H54 (cell line): ENCODE results near the gene GCKR.

Experiments
- DNase-seq: peaks from one replicate; pipeline ENCODE4 v3.0.0; 2011; ENCODE audit warnings: low spot score, mixed read lengths; ENCODE audit not compliant: insufficient read length
- FAIRE-seq: peaks from 3 replicates; lab custom pipeline; 2011; peaks lifted over from hg19 to GRCh38; lab: Jason Lieb, UNC
- POLR2A ChIP-seq: IDR thresholded peaks from 2 replicates; pipeline ENCODE4 v1.6.1; 2011; ENCODE audit warnings: low read depth, mild to moderate bottlenecking, low read length

GCKR gene

GRCh38 chr2:27496357-27497287 lies at the start of gene GCKR:
Gene GCKR (plus strand): TSS chr2:27496839. CDS start chr2:27496905, 66 bp downstream.
- no peak for TF ChIP-seq POLR2A
- no peak for FAIRE-seq
- DNase-seq = no peak

GRCh38 chr2:27448381-27448780 lies 48.3 kb upstream of the GCKR start:
- TF ChIP-seq POLR2A = no peak
- FAIRE-seq (no peak), DNase-seq (no peak)

GRCh38 chr2:27451095-27451494 lies 45.5 kb upstream of the GCKR start:
- TF ChIP-seq POLR2A = no peak
- FAIRE-seq = no peak

GRCh38 chr2:27453968-27454367 lies 42.7 kb upstream of the GCKR start:
- no peak for TF ChIP-seq POLR2A
- DNase-seq = no peak
- no peak for FAIRE-seq

More at GRCh38 chr2:27451095-27451494, 45.5 kb upstream of the GCKR start:
- DNase-seq = no peak

GRCh38 chr2:27461118-27461517 lies 35.5 kb upstream of the GCKR start:
- FAIRE-seq (no peak), DNase-seq (no peak)
- no peak for TF ChIP-seq POLR2A

- FAIRE-seq = no peak
- TF ChIP-seq POLR2A = no peak
Observed at GRCh38 chr2:27464443-27464842, 32.2 kb upstream of the GCKR start.

GRCh38 chr2:27471961-27472360 lies 24.7 kb upstream of the GCKR start:
- no peak for FAIRE-seq
- DNase-seq = no peak
- TF ChIP-seq POLR2A = no peak

More at GRCh38 chr2:27464443-27464842, 32.2 kb upstream of the GCKR start:
- no peak for DNase-seq

- FAIRE-seq = no peak
- no peak for TF ChIP-seq POLR2A
- DNase-seq = no peak
Observed at GRCh38 chr2:27485496-27485895, 11.1 kb upstream of the GCKR start.

GRCh38 chr2:27489118-27489497 lies 7.5 kb upstream of the GCKR start:
- no peak for FAIRE-seq
- TF ChIP-seq POLR2A = no peak
- no peak for DNase-seq

- peak; percentile 72 for TF ChIP-seq POLR2A
- peak; percentile 96 for FAIRE-seq
- DNase-seq = peak; percentile 95
Observed at GRCh38 chr2:27489498-27490397, 6.9 kb upstream of the GCKR start, which contains the start of gene IFT172. Gene IFT172 (minus strand): TSS chr2:27489743. CDS start chr2:27489653, 90 bp downstream.

- FAIRE-seq (no peak), DNase-seq (no peak)
- TF ChIP-seq POLR2A = no peak
Observed at GRCh38 chr2:27492557-27492956, 4.1 kb upstream of the GCKR start.

GRCh38 chr2:27493948-27494283 lies 2.7 kb upstream of the GCKR start:
- TF ChIP-seq POLR2A = no peak
- DNase-seq (no peak), FAIRE-seq (no peak)

GRCh38 chr2:27494284-27494943 lies 2.2 kb upstream of the GCKR start:
- no peak for FAIRE-seq
- no peak for TF ChIP-seq POLR2A
- DNase-seq = no peak

- no peak for FAIRE-seq
- peak; percentile 40; the same call in 1 of the 2 replicates for TF ChIP-seq POLR2A
- no peak for DNase-seq
Observed at GRCh38 chr2:27494944-27495554, 1.6 kb upstream of the GCKR start, which contains the start of gene FNDC4. Gene FNDC4 (minus strand): TSS chr2:27495200. CDS start chr2:27494679, 521 bp downstream.
